ENCODE measurements around the gene DLG2. TPM values are rescaled to one million over a fixed set of nuclear protein-coding genes. Genes with fewer than 3 reads are reported as not detected.
"Not testable (repeated sequence)": the region's sequence is repeated elsewhere in the genome, so short reads cannot be mapped to it uniquely, and the experiment has no call there.

Gene DLG2
- total RNA-seq, 1 donor from 2014 or later: 6.3 TPM

DNA sequence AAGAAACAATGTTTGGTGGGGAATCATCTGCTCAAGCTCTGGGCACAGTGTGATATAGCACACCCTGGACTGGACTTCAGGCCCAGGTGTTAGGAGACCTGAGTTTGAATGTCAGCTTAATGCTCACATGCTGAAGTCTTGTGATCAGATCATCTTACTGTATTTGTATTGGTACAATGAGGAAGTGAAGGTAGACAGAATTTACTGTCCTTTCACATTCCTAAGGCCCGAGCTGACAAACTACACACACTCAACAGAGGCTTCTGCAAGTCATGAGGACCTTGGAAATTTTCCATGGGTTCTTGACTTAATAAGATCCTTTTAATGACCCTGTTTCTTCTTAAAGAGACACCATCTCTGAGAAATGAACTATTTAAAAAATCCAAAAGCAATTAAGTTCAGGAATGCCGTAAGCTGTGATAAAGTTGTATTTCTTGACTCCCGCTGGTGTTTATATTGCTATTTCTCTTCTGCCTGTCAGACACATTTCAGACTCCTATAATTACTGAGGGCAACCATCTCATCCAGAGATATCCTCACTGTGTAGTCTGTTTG is 802.0 kb downstream of the DLG2 start:
- no peak for ATAC-seq

DNA sequence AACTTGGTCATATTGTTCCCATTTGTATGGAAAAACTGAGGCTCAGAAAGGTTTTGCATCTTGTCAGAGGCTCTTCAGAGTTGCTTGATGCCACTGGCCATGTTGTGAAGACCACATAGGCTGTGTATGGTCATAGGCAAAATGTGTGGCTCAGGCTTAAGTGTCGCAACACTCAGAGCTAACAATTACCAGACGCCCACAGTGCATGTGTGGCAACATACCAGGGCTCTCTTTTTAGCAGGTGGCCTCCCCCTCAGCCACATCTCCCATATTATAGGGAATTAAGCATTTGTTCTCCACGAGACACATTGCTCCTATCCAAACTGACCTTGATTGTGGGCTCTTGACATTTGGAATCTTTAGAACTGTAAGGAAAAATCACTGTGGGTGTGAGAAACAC is 802.5 kb downstream of the DLG2 start:
- no peak for ATAC-seq

GRCh38 chr11:84819537-84819936 is 807.6 kb downstream of the DLG2 start:
- ATAC-seq: no peak

DNA sequence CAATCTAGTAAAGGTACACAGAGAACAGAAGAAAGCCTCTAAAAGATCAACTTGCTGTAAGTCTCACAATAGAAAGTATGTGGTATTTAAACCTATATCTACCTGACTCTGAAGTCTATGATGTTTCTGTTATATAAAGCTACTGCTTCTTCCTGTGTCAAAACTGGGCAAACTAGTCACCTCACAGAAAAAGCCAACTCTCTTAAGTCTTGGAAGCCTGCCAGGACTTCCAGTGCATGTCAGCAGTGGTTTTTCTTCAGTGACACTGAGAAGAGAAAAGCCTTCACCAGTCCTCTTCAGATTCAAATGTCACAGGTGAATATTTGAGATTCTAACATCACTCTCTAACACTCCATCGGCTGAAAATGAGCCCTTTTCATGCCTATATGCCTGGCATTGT is 808.0 kb downstream of the DLG2 start:
- ATAC-seq: no peak

DNA sequence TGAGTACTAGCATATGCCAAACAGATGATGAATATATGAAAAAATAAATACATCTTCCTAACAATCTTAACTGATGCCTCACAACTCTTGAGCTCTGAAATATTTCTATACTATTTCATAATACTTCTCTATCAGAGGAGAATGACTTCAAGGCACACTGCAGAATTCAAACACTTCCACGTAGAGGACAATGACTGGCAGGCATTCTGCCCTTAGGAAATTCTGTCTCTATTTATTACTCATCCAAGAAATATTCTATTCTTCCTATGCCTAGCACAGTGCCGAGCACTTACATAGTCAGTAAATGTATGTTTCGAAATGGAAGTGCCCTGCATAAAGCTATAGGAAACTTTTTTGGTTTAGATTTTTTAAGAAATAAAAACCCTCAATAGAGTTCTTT is 809.1 kb downstream of the DLG2 start:
- ATAC-seq: no peak

DNA sequence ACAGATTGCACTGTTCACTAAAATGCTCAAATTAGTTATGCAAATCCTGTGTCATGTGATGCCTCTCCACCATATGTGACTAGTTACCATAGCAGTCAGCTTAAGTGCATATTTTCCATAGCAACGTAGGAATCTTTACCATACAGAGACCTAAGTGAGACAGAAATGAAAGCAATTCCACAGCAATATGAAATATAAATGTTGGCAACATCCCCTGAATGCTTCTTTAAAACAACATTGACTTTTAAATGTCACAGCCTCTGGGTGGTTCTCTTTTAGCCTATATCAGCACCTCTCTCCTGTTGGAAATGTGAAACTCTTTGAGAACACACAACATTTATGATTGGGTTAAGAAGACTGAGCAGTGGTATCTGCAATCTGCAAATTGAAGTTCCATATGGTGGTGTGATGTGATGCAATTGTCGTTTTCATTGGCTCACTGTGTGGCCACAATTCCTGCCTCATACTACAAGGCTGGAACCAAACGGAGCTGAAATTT is 814.6 kb downstream of the DLG2 start:
- no peak for ATAC-seq

DNA sequence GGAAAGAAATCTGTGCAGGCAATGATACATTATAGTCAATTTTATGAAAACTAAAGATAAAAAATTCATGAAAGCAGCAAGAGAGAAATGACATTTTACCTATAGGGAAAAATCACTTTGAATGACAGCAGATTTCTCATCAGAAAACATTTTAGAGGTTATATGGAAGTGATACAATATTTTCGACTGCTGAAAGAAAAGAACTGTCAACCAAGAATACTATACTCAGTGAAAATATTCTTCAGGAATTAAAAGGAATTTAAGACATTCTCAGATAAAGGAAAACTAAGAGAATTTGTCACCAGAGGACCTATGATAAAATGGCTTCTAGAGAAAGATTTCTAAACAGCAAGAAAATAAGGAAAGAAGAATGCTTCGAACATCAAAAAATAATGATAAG is 820.8 kb downstream of the DLG2 start:
- ATAC-seq: no peak

DNA sequence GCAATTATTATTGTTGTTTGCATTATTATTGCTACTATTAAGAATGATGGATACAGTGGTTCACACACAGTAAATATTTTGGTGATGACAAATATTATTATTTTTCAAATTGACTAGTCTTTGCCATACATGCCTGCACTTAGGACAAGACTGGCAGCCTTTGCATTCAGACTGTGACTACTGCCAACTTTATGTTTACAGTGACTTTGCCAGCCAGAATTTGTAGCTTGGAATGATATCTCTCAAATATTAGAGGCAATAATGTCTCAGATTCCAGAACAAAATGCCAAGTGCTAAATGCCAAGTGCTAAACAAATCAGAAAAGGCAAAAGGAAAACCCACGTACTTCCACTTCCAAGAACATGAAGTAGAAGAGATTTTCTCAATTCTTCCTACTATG is 823.1 kb downstream of the DLG2 start:
- no peak for ATAC-seq

DNA sequence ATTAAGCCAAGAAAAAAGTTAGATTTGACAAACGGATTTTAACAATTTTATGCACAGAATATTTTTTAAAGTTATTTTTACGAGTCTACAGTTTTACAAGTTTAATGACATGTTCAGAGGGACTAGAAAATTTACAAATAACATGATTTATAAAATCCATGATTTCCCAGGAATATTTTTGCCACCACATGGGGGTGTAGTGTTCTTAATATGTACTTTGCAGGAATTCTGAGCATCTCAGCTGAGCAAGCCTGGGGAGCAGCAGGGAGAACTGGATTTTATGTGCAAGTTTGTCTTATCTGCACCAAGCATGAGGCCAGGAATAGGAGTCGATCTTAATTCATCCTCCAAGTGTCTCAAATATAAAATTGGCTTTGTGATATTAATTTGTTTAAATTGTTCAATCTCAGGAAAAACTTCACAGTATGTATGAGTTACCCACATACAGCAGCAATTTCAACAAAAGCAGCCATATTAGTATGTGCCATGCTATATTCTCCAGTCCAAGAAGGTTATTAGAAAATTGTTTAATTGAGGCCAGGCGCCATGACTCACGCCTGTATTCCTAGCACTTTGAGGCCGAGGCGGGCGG is 826.3 kb downstream of the DLG2 start:
- ATAC-seq: no peak

- no peak for ATAC-seq
Measured at GRCh38 chr11:84799112-84799511, 828.0 kb downstream of the DLG2 start.

GRCh38 chr11:84795698-84796097 is 831.4 kb downstream of the DLG2 start:
- ATAC-seq: no peak

GRCh38 chr11:84794663-84795443 is 832.3 kb downstream of the DLG2 start:
- no peak for ATAC-seq

- no peak for ATAC-seq
Measured at GRCh38 chr11:84793318-84793717, 833.8 kb downstream of the DLG2 start.

DNA sequence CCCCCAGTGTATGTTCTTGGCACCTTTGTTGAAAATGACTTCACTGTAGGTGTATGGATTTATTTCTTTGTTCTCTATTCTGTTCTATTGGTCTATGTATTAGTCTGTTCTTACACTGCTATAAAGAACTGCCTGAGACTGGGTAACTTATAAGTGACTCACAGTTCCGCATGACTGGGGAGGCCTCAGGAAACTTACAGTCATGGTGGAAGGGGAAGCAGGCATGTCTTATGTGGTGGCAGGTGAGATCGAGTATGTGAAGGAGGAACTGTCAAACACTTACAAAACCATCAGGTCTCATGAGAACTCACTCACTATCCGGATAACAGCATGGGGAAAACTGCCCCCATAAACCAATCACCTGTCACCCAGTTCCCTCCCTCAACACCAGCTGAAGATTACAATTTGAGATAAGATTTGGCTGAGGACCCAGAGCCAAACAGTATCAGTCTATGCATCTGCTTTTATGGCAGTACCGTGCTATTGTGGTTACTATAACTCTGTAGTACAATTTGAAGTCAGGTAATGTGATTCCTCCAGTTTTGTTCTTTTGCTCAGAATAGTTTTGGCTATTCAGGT is 836.2 kb downstream of the DLG2 start:
- ATAC-seq: no peak

DNA sequence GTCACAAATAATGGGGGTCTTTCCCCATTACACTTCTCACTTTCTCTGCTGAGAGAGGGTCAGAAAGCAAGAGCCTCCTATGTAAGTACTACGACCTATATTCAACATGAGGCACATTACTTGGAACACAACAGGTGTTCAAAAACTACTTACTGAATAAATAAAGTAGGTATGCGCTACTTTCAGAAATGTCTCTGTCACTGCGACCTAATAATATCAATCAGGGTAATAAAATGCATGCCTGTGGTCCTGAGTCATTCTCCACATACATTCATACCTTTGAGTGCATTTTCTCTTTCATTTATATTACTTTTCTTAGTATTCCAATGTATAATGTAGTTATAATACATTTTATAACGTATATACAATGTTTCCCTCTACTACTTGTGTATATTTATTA is 838.9 kb downstream of the DLG2 start:
- ATAC-seq: no peak

GRCh38 chr11:84784158-84784557 is 843.0 kb downstream of the DLG2 start:
- ATAC-seq: not testable (repeated sequence)

- ATAC-seq: no peak
Measured at GRCh38 chr11:84780689-84781293, 846.4 kb downstream of the DLG2 start.

GRCh38 chr11:84775503-84775902 is 851.6 kb downstream of the DLG2 start:
- ATAC-seq: no peak

- no peak for ATAC-seq
Measured at GRCh38 chr11:84763931-84764330, 863.2 kb downstream of the DLG2 start.

DNA sequence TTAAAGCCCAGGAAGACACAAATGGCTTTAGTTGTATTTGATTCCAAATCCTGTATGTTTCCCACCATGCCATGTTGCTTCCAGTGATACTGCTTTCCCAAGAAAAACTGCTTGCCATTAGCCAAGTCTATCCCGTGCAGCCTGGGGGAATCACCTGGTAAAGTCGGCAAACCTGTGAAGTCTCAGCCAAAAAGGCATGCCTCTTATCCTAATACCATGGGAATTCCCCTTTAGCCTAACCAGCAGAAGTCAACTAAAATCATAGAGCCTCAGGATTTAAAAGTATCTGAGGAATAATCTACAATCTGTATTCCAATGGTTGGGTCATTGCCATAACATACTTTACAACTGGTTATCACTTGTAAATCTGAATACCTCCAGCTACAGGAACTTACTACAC is 869.4 kb downstream of the DLG2 start:
- ATAC-seq: no peak

- ATAC-seq: no peak
Measured at GRCh38 chr11:84751371-84751770, 875.8 kb downstream of the DLG2 start.

GRCh38 chr11:84747871-84748270 is 879.3 kb downstream of the DLG2 start:
- ATAC-seq: no peak

GRCh38 chr11:84740050-84740449 is 887.1 kb downstream of the DLG2 start:
- no peak for ATAC-seq

Data from esophagus mucosa (tissue), 1 donor.